GM19099 (cell line): ENCODE measurements around the gene PTGER2.

Experiments
- POLR2A ChIP-seq: IDR thresholded peaks from 3 replicates; pipeline ENCODE4 v1.6.1; 2011; ENCODE audit warnings: low read depth; ENCODE audit not compliant: insufficient read length; ENCODE audit errors: extremely low read depth

PTGER2 gene

GRCh38 chr14:52286661-52287649, 27.2 kb upstream of the PTGER2 start:
- no peak for TF ChIP-seq POLR2A

GRCh38 chr14:52296378-52296777, 17.7 kb upstream of the PTGER2 start:
- TF ChIP-seq POLR2A = no peak

GRCh38 chr14:52298795-52299194, 15.3 kb upstream of the PTGER2 start:
- no peak for TF ChIP-seq POLR2A

GRCh38 chr14:52299692-52300278, 14.3 kb upstream of the PTGER2 start:
- no peak for TF ChIP-seq POLR2A

- TF ChIP-seq POLR2A = no peak
These were observed 10.9 kb upstream of the PTGER2 start for GRCh38 chr14:52303236-52303635.

GRCh38 chr14:52304248-52304904, 9.7 kb upstream of the PTGER2 start:
- TF ChIP-seq POLR2A = no peak

GRCh38 chr14:52305014-52305413, 9.1 kb upstream of the PTGER2 start:
- no peak for TF ChIP-seq POLR2A

GRCh38 chr14:52307376-52307775, 6.7 kb upstream of the PTGER2 start:
- TF ChIP-seq POLR2A = no peak

- TF ChIP-seq POLR2A = no peak
These were observed 6.2 kb upstream of the PTGER2 start for GRCh38 chr14:52307905-52308304.

GRCh38 chr14:52310541-52310940, 3.6 kb upstream of the PTGER2 start:
- no peak for TF ChIP-seq POLR2A

- TF ChIP-seq POLR2A = no peak
These were observed 1.2 kb upstream of the PTGER2 start for GRCh38 chr14:52312931-52313355.

GRCh38 chr14:52313462-52313861, 650 bp upstream of the PTGER2 start:
- TF ChIP-seq POLR2A = no peak

- no peak for TF ChIP-seq POLR2A
These were observed 663 bp downstream of the PTGER2 start for GRCh38 chr14:52314595-52315354.

- TF ChIP-seq POLR2A = no peak
These were observed 1.2 kb downstream of the PTGER2 start for GRCh38 chr14:52315355-52315718.

- TF ChIP-seq POLR2A = no peak
These were observed 4.0 kb downstream of the PTGER2 start for GRCh38 chr14:52318062-52318461.
